ENCODE results near the gene PEX10.

Gene PEX10

DNA sequence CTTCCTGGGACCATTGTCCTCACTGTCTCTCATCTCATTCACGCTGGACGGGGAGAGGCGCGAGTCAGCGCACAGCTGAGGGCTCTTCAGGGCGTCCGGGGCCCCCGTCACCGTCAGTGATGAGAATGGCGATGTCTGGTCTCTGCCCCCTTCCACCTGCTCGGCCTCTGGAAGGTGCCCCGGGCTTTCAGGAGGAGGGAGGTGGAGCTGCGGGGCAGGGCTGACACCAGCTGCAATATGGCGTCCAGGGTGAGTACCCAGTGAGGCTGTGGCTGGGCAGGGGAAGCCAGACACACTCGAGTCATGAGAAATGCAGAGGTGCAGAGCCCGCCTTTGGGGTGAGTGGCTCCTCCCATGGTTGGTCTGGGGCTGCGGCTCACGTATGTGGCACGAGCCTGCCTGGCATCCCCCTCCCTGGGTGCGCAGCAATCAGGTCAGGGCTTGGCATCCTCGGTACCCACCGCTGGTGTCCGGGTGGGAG lies 36.1 kb downstream of the PEX10 start:
- H3K4me3 ChIP-seq (ENCODE audit: low read depth in 1 of 2, low read length in 2 of 2): no peak overlapping the region
- no peaks in the 10 kb centered on the region for H3K36me3 ChIP-seq (ENCODE audit: insufficient read depth, low read length)
- no peak overlapping the region for H3K27ac ChIP-seq (ENCODE audit: low read depth, low read length)
- H3K9me3 ChIP-seq (ENCODE audit: low read length): no peaks in the 10 kb centered on the region
- peaks cover 5% of the 10 kb centered on the region for H3K4me1 ChIP-seq (ENCODE audit: insufficient read depth, low read length)
- no peak overlapping the region for H3K9ac ChIP-seq (ENCODE audit: low read length)
- H3K27me3 ChIP-seq (ENCODE audit: control insufficient read depth in 1 of 2, insufficient read depth in 2 of 2, low read length in 2 of 2): no peaks in the 10 kb centered on the region

DNA sequence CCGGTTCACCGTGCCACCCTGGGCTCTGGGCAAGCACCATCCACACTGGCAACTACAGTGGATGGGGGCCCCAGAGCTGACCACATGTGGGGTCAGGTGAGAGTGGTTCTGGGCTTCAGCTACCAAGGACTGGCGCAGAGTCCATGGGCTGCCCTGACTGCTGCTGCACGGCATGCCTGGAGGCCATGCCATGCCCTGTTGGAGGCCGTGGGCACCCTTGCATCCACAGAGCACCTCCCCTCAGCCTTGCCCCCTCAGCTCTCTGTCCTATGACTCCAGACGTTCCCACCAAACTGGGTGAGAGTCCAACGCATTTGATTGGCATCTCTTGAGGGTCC lies 36.5 kb downstream of the PEX10 start:
- no peak overlapping the region for H3K4me3 ChIP-seq (ENCODE audit: low read depth in 1 of 2, low read length in 2 of 2)
- H3K36me3 ChIP-seq (ENCODE audit: insufficient read depth, low read length): no peaks in the 10 kb centered on the region
- H3K4me1 ChIP-seq (ENCODE audit: insufficient read depth, low read length): peaks cover under 1% of the 10 kb centered on the region
- H3K9ac ChIP-seq (ENCODE audit: low read length): no peak overlapping the region
- H3K27ac ChIP-seq (ENCODE audit: low read depth, low read length): no peak overlapping the region
- no peaks in the 10 kb centered on the region for H3K27me3 ChIP-seq (ENCODE audit: control insufficient read depth in 1 of 2, insufficient read depth in 2 of 2, low read length in 2 of 2)
- no peaks in the 10 kb centered on the region for H3K9me3 ChIP-seq (ENCODE audit: low read length)

DNA sequence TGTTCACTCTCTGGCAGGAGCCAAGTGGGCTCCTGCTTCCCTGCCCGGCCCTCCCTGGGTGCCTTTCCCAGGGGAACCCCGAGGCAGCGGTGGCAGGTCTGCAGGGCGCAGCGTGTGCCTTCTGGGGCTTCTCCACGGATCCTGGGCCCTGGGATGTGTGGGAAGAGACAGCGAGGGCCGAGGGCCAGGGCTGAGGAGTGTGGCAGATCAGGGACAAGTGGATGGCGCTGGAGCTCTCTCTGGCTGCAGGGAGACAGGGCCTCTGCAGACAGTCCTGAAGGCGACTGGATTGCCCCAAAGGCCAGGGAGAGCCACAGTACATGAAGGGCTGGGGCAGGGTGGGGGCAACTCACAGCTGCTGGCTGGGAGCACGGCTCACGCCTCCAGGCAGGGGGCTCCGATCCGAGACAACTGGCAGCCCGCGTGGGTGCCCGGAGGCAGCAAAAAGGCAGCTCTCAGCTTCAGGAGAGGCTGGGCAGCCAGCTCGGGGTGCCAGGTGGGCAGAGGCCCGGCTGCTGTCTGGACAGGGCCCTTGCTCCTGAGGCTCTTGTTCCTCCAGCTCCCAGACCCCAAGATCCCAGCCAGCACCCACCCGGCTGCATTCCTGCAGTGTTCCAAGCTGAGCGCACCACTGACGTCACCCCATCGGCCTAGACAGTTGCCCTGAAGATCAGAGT lies 37.0 kb downstream of the PEX10 start:
- H3K36me3 ChIP-seq (ENCODE audit: insufficient read depth, low read length): no peaks in the 10 kb centered on the region
- no peaks in the 10 kb centered on the region for H3K27me3 ChIP-seq (ENCODE audit: control insufficient read depth in 1 of 2, insufficient read depth in 2 of 2, low read length in 2 of 2)
- H3K4me3 ChIP-seq (ENCODE audit: low read depth in 1 of 2, low read length in 2 of 2): no peak overlapping the region
- no peak overlapping the region for H3K9ac ChIP-seq (ENCODE audit: low read length)
- H3K9me3 ChIP-seq (ENCODE audit: low read length): no peaks in the 10 kb centered on the region
- no peaks in the 10 kb centered on the region for H3K4me1 ChIP-seq (ENCODE audit: insufficient read depth, low read length)
- H3K27ac ChIP-seq (ENCODE audit: low read depth, low read length): no peak overlapping the region

DNA sequence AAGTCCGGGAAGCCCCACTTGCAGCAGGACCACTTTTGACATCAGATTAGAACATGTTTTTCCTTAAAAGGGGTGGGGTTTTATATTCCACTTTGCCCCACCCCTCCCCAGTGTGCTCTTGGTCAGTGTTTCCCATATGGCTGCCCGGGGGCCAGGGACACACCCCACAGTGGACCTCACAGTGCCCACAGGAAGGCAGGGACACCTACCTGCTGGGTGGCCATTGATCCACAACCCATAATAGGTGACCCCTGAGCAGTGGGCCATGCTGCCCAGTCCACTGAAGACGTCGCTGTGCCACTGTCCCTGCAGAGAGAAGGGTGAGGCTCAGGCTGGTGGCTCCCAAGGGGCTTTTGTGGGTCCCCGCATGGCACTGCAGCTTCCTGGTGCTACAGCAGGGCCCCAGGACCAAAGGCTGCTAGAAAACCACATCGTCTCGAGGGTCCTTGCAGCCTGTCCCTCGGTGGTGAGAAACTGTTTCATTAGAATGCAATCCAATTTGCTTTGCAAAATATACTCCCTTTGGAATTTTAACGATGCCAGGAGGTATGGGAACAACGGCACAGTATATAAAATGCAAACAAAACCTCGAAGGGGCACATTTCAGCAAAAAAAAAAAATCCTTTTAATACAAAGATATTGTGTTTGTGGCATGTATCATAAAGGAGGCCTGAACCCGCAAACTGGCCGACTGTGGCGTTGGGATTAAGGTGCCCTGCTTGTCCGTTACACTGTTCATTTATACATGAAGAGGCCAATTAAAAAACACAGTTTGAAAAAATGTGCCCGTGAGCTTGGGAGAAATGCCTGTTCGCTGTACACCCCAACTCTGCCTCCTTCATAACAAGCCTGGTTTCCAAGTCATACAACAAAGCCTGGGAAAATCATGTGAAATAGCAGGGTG lies 37.9 kb downstream of the PEX10 start:
- H3K27ac ChIP-seq (ENCODE audit: low read depth, low read length): no peak overlapping the region
- no peaks in the 10 kb centered on the region for H3K9me3 ChIP-seq (ENCODE audit: low read length)
- H3K36me3 ChIP-seq (ENCODE audit: insufficient read depth, low read length): no peaks in the 10 kb centered on the region

DNA sequence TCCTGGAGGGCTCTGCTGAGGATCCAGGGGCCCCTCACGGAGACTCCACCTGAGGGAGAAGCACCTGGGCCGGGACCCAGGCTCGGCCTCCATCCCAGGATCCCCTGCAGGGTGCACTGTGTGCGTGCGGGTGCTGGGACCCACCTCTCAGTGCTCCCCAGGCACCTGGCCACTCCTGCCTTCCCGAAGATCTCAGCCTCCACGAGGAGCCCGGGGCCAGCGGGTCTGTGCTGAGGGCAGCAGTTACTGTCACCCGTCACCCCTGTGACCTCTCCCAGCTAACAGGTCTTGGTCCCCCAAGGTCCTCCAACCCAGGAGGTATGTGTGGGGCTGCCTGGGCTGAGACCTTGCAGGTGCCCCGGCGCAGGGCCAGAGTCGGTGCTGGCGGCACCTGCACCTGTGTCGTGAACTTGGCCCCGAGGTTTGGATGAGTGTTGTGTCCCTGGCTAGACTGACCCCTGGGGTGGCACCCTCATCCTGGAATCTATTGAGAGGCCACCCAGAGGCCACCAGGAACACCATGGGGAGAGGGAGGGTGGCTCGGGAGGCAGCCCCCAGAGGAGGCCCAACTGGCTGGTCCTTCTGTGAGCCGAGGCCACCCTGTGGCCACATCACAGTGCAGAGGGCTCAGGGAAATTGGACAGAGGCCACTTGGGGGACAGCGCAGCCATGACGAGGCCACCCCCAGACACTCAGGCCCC lies 38.7 kb downstream of the PEX10 start:
- Histone ChIP-seq H3K4me3 (ENCODE audit: low read depth in 1 of 2, low read length in 2 of 2) (no peak overlapping the region), H3K9ac (ENCODE audit: low read length) (no peak overlapping the region), H3K9me3 (ENCODE audit: low read length) (no peaks in the 10 kb centered on the region), H3K36me3 (ENCODE audit: insufficient read depth, low read length) (no peaks in the 10 kb centered on the region), H3K27me3 (ENCODE audit: control insufficient read depth in 1 of 2, insufficient read depth in 2 of 2, low read length in 2 of 2) (no peaks in the 10 kb centered on the region), H3K4me1 (ENCODE audit: insufficient read depth, low read length) (no peaks in the 10 kb centered on the region), H3K27ac (ENCODE audit: low read depth, low read length) (no peak overlapping the region)

More for the DNA sequence above, 37.9 kb downstream of the PEX10 start:
- Histone ChIP-seq H3K27me3 (ENCODE audit: control insufficient read depth in 1 of 2, insufficient read depth in 2 of 2, low read length in 2 of 2) (no peaks in the 10 kb centered on the region), H3K9ac (ENCODE audit: low read length) (no peak overlapping the region), H3K4me3 (ENCODE audit: low read depth in 1 of 2, low read length in 2 of 2) (no peak overlapping the region), H3K4me1 (ENCODE audit: insufficient read depth, low read length) (no peaks in the 10 kb centered on the region)

DNA sequence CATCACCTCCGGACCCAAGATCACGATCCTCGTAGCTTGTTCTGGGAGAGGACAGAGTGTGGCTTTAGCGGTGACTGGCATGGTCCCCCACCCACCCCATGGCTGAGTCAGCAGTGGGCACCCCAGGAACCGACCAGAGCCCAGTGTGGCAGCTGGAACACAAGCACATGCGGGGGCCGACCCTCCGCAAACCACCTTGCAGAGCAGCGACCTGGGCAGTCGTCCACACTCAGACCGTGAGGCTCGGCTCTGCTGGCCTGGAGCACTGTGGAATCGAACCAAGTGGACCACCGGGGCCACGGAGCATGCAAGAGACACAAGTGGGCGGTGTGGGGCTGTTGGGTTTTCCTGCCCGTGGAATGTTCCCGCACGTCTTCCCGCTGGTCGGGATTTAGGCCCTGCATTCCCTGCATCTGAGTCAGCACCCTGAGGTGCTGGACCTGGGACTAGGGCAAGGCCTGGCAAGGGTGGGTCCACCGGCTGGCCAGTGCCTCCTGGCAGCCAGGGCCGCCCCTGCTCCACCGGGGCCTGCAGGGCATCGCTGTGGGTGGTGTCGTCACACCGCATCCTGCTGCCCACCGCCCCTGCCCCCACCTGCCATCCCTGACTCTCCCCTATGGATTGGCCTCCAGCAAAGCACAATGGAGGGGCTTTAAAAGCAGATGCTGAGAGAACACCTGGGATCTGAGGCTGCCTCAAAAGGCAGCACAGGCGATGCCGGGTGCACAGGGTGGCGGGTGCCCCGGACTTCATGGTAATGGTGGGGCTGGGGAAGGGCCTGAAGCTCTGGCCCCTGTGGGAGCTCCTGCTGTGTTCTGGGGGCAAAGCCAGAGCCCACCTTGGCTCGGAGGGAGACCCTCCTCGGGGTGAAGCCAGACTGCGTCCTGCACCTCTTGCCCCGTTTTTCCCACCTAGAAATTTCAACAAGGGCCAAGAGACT lies 39.5 kb downstream of the PEX10 start:
- Histone ChIP-seq H3K4me1 (ENCODE audit: insufficient read depth, low read length) (no peaks in the 10 kb centered on the region), H3K9ac (ENCODE audit: low read length) (no peak overlapping the region), H3K9me3 (ENCODE audit: low read length) (no peaks in the 10 kb centered on the region), H3K36me3 (ENCODE audit: insufficient read depth, low read length) (no peaks in the 10 kb centered on the region), H3K27ac (ENCODE audit: low read depth, low read length) (no peak overlapping the region), H3K27me3 (ENCODE audit: control insufficient read depth in 1 of 2, insufficient read depth in 2 of 2, low read length in 2 of 2) (no peaks in the 10 kb centered on the region), H3K4me3 (ENCODE audit: low read depth in 1 of 2, low read length in 2 of 2) (no peak overlapping the region)

DNA sequence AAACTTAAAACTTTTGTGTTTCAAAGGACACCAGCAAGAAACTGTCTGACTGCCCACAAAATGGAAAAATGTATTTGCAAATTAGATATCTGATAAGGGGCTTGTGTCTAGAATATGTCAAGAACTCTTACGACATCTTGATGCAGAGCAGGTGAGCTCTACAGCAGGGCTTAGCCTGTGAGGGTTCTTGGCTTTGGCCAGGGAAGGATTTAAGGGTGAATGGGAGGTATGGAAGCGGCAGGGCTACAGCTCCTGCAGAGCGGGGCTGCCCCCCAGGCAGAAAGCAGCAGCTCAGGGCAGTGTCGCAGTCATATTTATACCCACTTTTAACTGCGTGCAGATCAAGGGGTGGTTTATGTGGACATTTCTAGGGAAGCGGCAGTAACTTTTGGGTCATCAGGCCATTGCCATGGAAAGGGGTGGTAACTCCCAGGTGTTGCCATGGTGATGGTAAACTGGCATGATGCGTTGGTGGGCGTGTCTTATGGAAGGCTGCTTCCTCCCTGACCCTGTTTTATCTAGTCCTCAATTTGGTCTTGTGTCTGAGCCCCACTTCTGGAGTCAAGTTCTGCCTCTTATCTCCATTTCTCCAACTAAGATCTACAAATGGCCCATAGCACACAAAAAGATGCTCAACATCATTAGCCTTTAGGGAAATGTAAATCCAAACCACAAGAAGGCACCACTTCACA lies 44.2 kb downstream of the PEX10 start:
- no peak overlapping the region for H3K9ac ChIP-seq (ENCODE audit: low read length)
- no peak overlapping the region for H3K27ac ChIP-seq (ENCODE audit: low read depth, low read length)
- no peaks in the 10 kb centered on the region for H3K36me3 ChIP-seq (ENCODE audit: insufficient read depth, low read length)
- no peak overlapping the region for H3K4me3 ChIP-seq (ENCODE audit: low read depth in 1 of 2, low read length in 2 of 2)
- H3K27me3 ChIP-seq (ENCODE audit: control insufficient read depth in 1 of 2, insufficient read depth in 2 of 2, low read length in 2 of 2): no peaks in the 10 kb centered on the region
- H3K9me3 ChIP-seq (ENCODE audit: low read length): no peaks in the 10 kb centered on the region
- H3K4me1 ChIP-seq (ENCODE audit: insufficient read depth, low read length): no peaks in the 10 kb centered on the region

DNA sequence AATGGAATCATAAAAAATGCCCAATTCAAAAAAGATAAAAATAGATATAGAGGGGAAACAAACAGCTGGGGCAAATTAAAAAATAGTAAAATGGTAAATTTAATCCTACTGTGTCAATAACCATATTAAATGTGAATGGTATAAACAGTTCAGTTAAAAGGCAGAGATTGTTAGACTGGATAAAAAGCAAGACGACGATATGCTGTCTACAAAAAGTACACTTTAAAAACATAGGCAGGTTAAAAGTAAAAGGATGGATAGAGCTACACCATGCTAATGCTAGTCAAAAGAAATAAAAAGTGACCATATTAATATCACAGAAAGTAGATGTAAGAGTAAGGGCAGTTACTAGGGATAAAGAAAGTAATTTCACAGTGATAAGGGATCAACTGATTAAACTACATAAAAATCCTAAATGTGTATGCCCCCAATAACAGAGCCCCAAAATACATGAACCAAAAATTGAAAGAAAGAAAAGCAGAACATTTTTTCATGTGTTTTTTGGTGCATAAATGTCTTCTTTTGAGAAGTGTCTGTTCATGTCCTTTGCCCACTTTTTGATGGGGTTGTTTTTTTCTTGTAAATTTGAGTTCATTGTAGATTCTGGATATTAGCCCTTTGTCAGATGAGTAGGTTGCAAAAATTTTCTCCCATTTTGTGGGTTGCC lies 48.4 kb downstream of the PEX10 start:
- H3K36me3 ChIP-seq (ENCODE audit: insufficient read depth, low read length): no peaks in the 10 kb centered on the region
- no peaks in the 10 kb centered on the region for H3K27me3 ChIP-seq (ENCODE audit: control insufficient read depth in 1 of 2, insufficient read depth in 2 of 2, low read length in 2 of 2)
- no peak overlapping the region for H3K4me3 ChIP-seq (ENCODE audit: low read depth in 1 of 2, low read length in 2 of 2)
- H3K27ac ChIP-seq (ENCODE audit: low read depth, low read length): no peak overlapping the region
- no peak overlapping the region for H3K9ac ChIP-seq (ENCODE audit: low read length)
- H3K4me1 ChIP-seq (ENCODE audit: insufficient read depth, low read length): peaks cover 8% of the 10 kb centered on the region
- no peaks in the 10 kb centered on the region for H3K9me3 ChIP-seq (ENCODE audit: low read length)

DNA sequence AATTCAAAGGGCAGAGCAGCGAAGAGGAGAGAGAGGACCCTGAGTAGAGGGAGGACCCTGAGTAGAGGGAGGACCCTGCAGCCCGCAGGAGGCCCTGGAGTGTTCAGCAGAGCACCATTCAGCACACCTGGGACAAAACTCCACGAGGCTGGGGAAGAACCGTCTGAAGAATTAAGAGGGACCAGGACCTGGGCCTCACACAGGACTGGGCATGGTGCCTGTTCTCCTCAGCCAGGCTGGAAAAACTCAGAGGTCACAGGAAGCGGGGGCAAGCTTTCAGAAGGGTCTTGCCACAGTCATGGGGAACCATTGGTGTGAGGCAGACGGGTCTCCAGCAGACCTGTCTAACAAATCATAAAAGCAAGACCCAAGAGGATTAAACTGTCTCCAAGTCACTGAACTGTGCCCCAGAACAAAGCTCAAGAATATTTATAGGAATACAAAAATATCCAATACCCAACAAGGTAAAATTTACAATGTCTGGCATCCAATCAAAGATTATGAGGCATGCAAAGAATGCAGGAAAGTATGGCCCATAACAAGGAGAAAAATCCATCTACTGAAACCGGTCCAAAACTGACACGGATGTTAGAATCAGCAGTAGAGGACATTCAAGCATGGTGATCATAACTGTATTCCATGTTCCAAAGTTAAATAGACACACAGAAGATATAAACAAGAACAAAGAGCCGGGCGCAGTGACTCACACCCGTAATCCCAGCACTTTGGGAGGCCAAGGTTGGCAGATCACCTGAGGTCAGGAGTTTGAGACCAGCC lies 51.6 kb downstream of the PEX10 start:
- Histone ChIP-seq H3K4me1 (ENCODE audit: insufficient read depth, low read length) (peaks cover 8% of the 10 kb centered on the region), H3K27me3 (ENCODE audit: control insufficient read depth in 1 of 2, insufficient read depth in 2 of 2, low read length in 2 of 2) (no peaks in the 10 kb centered on the region), H3K36me3 (ENCODE audit: insufficient read depth, low read length) (no peaks in the 10 kb centered on the region), H3K9me3 (ENCODE audit: low read length) (no peaks in the 10 kb centered on the region), H3K27ac (ENCODE audit: low read depth, low read length) (no peak overlapping the region), H3K4me3 (ENCODE audit: low read depth in 1 of 2, low read length in 2 of 2) (no peak overlapping the region), H3K9ac (ENCODE audit: low read length) (no peak overlapping the region)

All from muscle layer of colon (tissue), 2 donors.